Measurements from ENCODE around the gene CAMK1. TPM values are rescaled to one million over a fixed set of nuclear protein-coding genes. Genes with fewer than 3 reads are reported as not detected.
A peak's percentile ranks its signal among the peaks of the same experiment; 100 is the strongest.

Gene CAMK1
- total RNA-seq, 1 donor from 2014 or later: 19.3 TPM

DNA sequence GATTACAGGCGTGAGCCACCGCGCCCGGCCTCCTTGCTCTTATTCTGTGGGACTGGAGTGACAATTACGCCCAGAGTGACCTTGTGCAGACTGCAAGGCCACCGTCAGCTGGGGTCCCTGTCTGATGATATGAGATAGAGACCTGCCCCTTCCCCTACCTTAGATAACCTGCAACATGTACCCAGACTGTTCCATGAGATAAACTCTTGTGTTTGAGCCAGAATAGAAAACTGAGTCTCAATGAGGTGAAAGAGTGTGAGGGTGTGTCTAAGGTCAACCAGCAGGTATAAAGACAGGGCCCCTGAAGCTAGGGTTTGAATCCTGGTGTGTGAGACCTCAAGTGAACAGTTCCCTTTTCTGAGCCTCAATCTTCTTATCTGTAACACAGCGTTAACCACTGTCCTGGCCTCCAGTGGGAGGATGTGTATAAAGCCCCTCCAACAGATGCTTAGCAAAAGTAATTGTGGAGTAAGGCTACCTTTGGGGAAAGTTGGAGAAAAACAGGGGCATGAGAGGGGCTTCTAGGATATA lies 16.5 kb upstream of the CAMK1 start:
- TF ChIP-seq, protein P1, sequence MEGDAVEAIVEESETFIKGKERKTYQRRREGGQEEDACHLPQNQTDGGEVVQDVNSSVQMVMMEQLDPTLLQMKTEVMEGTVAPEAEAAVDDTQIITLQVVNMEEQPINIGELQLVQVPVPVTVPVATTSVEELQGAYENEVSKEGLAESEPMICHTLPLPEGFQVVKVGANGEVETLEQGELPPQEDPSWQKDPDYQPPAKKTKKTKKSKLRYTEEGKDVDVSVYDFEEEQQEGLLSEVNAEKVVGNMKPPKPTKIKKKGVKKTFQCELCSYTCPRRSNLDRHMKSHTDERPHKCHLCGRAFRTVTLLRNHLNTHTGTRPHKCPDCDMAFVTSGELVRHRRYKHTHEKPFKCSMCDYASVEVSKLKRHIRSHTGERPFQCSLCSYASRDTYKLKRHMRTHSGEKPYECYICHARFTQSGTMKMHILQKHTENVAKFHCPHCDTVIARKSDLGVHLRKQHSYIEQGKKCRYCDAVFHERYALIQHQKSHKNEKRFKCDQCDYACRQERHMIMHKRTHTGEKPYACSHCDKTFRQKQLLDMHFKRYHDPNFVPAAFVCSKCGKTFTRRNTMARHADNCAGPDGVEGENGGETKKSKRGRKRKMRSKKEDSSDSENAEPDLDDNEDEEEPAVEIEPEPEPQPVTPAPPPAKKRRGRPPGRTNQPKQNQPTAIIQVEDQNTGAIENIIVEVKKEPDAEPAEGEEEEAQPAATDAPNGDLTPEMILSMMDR (IDR thresholded peaks at IDR 0.05): no peak
- Mint-ChIP-seq H3K9me3 (ENCODE audit: low read depth) (no peaks in the 10 kb centered on the region), H3K36me3 (ENCODE audit: low read depth) (peaks cover 26% of the 10 kb centered on the region), H3K4me3 (ENCODE audit: unreplicated experiment) (no peak overlapping the region), H3K27me3 (ENCODE audit: low read depth) (no peaks in the 10 kb centered on the region), H3K27ac (ENCODE audit: unreplicated experiment) (peak overlapping the region; percentile 24), H3K4me1 (ENCODE audit: low read depth) (peaks cover 27% of the 10 kb centered on the region)
- no peak for DNase-seq (ENCODE audit: low spot score)

DNA sequence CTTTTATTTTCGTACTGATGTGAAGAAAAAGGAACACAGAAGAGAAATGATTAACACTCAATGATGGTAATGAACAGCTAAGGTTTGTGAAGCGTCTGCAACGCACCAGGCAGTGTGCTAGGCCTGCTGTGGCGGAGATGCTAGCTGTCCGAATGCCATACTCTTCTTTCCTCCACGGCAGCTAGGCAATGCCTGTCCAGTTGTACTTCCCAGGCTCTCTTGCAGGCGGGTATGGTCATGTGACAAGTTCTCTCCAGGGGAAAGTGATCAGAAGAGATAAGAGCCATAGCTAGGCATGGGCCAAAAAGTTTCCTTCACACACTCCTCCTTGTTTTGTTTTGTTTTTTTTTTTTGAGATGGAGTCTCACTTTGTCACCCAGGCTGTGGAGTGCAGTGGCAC lies 15.9 kb upstream of the CAMK1 start:
- TF ChIP-seq, protein P1 (IDR thresholded peaks at IDR 0.05): no peak
- H3K9me3 Mint-ChIP-seq (ENCODE audit: low read depth): no peaks in the 10 kb centered on the region
- H3K36me3 Mint-ChIP-seq (ENCODE audit: low read depth): peaks cover 30% of the 10 kb centered on the region
- H3K27ac Mint-ChIP-seq (ENCODE audit: unreplicated experiment): peak overlapping the region; percentile 90
- H3K27me3 Mint-ChIP-seq (ENCODE audit: low read depth): no peaks in the 10 kb centered on the region
- peaks cover 21% of the 10 kb centered on the region for H3K4me1 Mint-ChIP-seq (ENCODE audit: low read depth)
- DNase-seq (ENCODE audit: low spot score): no peak
- H3K4me3 Mint-ChIP-seq (ENCODE audit: unreplicated experiment): peak overlapping the region; percentile 1

DNA sequence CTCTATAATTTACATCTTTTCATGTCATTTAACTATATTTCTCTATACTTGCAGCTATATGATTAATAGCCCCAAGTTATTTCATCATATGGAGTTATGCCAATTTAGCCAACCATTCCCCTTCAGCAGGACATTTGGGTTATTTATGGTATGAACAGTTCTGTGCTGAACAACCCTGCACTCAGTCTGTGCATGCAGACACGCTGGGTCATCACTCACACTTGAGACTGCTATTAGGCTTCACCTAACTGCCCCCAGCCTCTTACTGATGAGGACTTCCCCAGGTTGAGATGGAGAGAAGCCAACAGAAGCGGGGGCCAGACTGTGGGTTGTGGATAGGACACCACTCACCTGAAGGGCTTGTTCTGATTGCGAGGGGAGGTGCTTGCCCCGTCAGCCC lies 15.2 kb upstream of the CAMK1 start:
- Mint-ChIP-seq H3K4me3 (ENCODE audit: unreplicated experiment) (peak overlapping the region; percentile 1), H3K36me3 (ENCODE audit: low read depth) (peaks cover 29% of the 10 kb centered on the region), H3K27me3 (ENCODE audit: low read depth) (no peaks in the 10 kb centered on the region), H3K4me1 (ENCODE audit: low read depth) (peaks cover 18% of the 10 kb centered on the region), H3K9me3 (ENCODE audit: low read depth) (no peaks in the 10 kb centered on the region), H3K27ac (ENCODE audit: unreplicated experiment) (peak overlapping the region; percentile 90)
- DNase-seq (ENCODE audit: low spot score): no peak
- TF ChIP-seq, protein P1 (IDR thresholded peaks at IDR 0.05): no peak

DNA sequence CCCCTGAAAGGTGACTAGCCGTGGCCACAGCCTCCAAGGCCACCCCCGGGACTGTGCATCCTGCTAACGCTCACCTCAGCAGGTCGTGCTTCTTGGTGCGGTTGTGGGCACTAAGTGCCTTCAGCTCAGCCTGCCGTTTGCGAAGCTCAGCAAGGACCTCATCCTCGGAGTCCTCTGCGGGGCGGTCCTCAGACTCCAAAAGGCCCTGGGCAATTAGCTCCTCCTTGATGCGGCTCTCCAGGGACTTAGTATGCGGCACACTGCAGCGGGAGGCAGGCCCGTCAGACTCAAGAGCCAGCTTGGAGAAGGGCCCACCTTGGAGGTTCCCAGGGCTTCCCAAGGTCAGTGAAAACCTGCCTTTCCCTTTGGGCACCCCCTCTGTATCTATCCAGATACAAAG lies 14.2 kb upstream of the CAMK1 start:
- Mint-ChIP-seq H3K27me3 (ENCODE audit: low read depth) (no peaks in the 10 kb centered on the region), H3K9me3 (ENCODE audit: low read depth) (no peaks in the 10 kb centered on the region), H3K36me3 (ENCODE audit: low read depth) (peaks cover 24% of the 10 kb centered on the region), H3K4me3 (ENCODE audit: unreplicated experiment) (no peak overlapping the region), H3K27ac (ENCODE audit: unreplicated experiment) (no peak overlapping the region), H3K4me1 (ENCODE audit: low read depth) (peaks cover 20% of the 10 kb centered on the region)
- TF ChIP-seq, protein P1 (IDR thresholded peaks at IDR 0.05): no peak
- DNase-seq (ENCODE audit: low spot score): no peak

DNA sequence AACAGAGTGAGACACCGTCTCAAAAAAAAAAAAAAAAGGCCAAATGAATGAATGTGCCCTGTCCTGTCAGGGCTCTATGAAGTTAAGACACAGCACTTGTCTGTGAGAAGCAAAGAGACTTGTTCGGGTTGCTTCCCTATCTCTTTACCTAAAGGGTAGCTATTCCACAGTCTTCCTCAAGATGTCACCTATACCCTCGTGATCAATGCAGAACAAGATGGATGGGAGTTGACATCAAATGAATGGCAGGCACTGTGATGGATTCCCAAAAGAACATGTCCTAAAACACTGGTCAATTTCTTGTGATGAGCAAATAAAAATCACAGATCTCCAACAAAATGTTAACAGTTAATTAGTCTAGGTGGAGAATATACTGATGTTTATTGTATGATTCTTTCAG lies 13.0 kb upstream of the CAMK1 start:
- no peaks in the 10 kb centered on the region for H3K27me3 Mint-ChIP-seq (ENCODE audit: low read depth)
- H3K9me3 Mint-ChIP-seq (ENCODE audit: low read depth): no peaks in the 10 kb centered on the region
- H3K36me3 Mint-ChIP-seq (ENCODE audit: low read depth): peaks cover 23% of the 10 kb centered on the region
- H3K4me3 Mint-ChIP-seq (ENCODE audit: unreplicated experiment): no peak overlapping the region
- no peak for DNase-seq (ENCODE audit: low spot score)
- H3K4me1 Mint-ChIP-seq (ENCODE audit: low read depth): peaks cover 30% of the 10 kb centered on the region
- TF ChIP-seq, protein P1 (IDR thresholded peaks at IDR 0.05): peak; percentile 38
- no peak overlapping the region for H3K27ac Mint-ChIP-seq (ENCODE audit: unreplicated experiment)

All from chondrocyte (in vitro differentiated cells).